IMR-90 (cell line): ENCODE data around the gene SPACA6. TPM values are rescaled to one million over a fixed set of nuclear protein-coding genes. Genes with fewer than 3 reads are reported as not detected.

Experiments used
- ATAC-seq: fragments of 200-7000 bp; cut with Tn5 transposase; 2 replicates; pipeline ENCODE4 v1.9.1; 2020; ENCODE audit warnings: low read depth, mild to moderate bottlenecking, moderate library complexity
- BruUV-seq: library from RNA; stranded (reverse); fragments of 400-500 nt; replicated peaks from 2 replicates; lab custom pipeline; 2021; lab: Mats Ljungman, UMichigan
- CTCF ChIA-PET: fragments of 300-600 bp; formaldehyde crosslinking; extraction: SDS; loops from one replicate; lab custom pipeline; 2021; ENCODE audit warnings: antibody characterized with exemption; lab: Yijun Ruan, JAX
- POLR2A ChIA-PET: fragments of 300-600 bp; sonication (Branson Sonifier 250); formaldehyde crosslinking; loops from one replicate; lab custom pipeline; 2022; ENCODE audit warnings: antibody characterized with exemption; ENCODE audit not compliant: unreplicated experiment; lab: Charles Lee
- DNase-seq: peaks from one replicate; pipeline ENCODE4 v3.0.0; 2013
- H2AFZ ChIP-seq: replicated peaks from 2 replicates; pipeline ENCODE3; 2013; ENCODE audit warnings: low read length, mild to moderate bottlenecking; ENCODE audit not compliant: poor library complexity
- H2AK5ac ChIP-seq: 2 replicates; pipeline ENCODE4 v1.6.1; 2013; ENCODE audit warnings: low read depth, low read length, inconsistent platforms
- H2AK9ac ChIP-seq: replicated peaks from 2 replicates; pipeline ENCODE3; 2013; ENCODE audit warnings: mild to moderate bottlenecking, low read depth, low read length, moderate library complexity; ENCODE audit not compliant: poor library complexity
- H2BK120ac ChIP-seq: 2 replicates; pipeline ENCODE4 v1.6.1; 2013; ENCODE audit warnings: low read depth, low read length, inconsistent platforms
- H2BK15ac ChIP-seq: 3 replicates; pipeline ENCODE4 v1.6.1; 2013; ENCODE audit warnings: low read depth, low read length, inconsistent platforms
- H2BK20ac ChIP-seq: 2 replicates; pipeline ENCODE4 v1.6.1; 2013; ENCODE audit warnings: low read depth, mild to moderate bottlenecking, inconsistent platforms, low read length, moderate library complexity
- H2BK5ac ChIP-seq: 2 replicates; pipeline ENCODE4 v1.6.1; 2013; ENCODE audit warnings: mild to moderate bottlenecking, low read depth, low read length, inconsistent platforms; ENCODE audit not compliant: poor library complexity, severe bottlenecking
- H3K14ac ChIP-seq: replicated peaks from 2 replicates; pipeline ENCODE4 v1.6.1; 2013; ENCODE audit warnings: low read depth, low read length, inconsistent platforms
- H3K18ac ChIP-seq: 2 replicates; pipeline ENCODE4 v1.6.1; 2013; ENCODE audit warnings: low read depth, low read length, control low read depth
- H3K23ac ChIP-seq: 2 replicates; pipeline ENCODE4 v1.6.1; 2013; ENCODE audit warnings: low read depth, low read length, inconsistent platforms
- H3K27ac ChIP-seq: 2 replicates; pipeline ENCODE4 v1.5.1; 2013; ENCODE audit warnings: mild to moderate bottlenecking, control low read depth, low read length; ENCODE audit not compliant: insufficient read depth
- H3K27me3 ChIP-seq: 2 replicates; pipeline ENCODE4 v1.6.1; 2013; ENCODE audit warnings: low read length; ENCODE audit not compliant: control insufficient read depth, insufficient read depth
- H3K36me3 ChIP-seq: 2 replicates; pipeline ENCODE4 v1.6.1; 2013; ENCODE audit warnings: low read length, mixed read lengths; ENCODE audit not compliant: control insufficient read depth, insufficient read depth
- H3K4ac ChIP-seq: 2 replicates; pipeline ENCODE4 v1.6.1; 2013; ENCODE audit warnings: low read depth, low read length, inconsistent platforms
- H3K4me1 ChIP-seq: 2 replicates; pipeline ENCODE4 v1.6.1; 2013; ENCODE audit warnings: low read length, mixed read lengths; ENCODE audit not compliant: control insufficient read depth, insufficient read depth
- H3K4me2 ChIP-seq: 2 replicates; pipeline ENCODE4 v1.6.1; 2013; ENCODE audit warnings: low read depth, mild to moderate bottlenecking, control low read depth, low read length, moderate library complexity
- H3K4me3 ChIP-seq: 2 replicates; pipeline ENCODE4 v1.5.1; 2013; ENCODE audit warnings: low read depth, mild to moderate bottlenecking, control low read depth, low read length, moderate library complexity; ENCODE audit not compliant: insufficient read depth
- H3K56ac ChIP-seq: 2 replicates; pipeline ENCODE4 v1.6.1; 2013; ENCODE audit warnings: low read length, inconsistent platforms; ENCODE audit not compliant: insufficient read depth; ENCODE audit errors: extremely low read depth
- H3K79me1 ChIP-seq, 2 experiments: 2 replicates each; pipeline ENCODE4 v1.6.1; 2013; ENCODE audit warnings: low read length in 2 of 2, inconsistent platforms in 1 of 2, low read depth in 1 of 2
- H3K9ac ChIP-seq: 2 replicates; pipeline ENCODE4 v1.6.1; 2013; ENCODE audit warnings: low read depth, low read length, control low read depth
- H3K9me1 ChIP-seq: 2 replicates; pipeline ENCODE4 v1.6.1; 2013; ENCODE audit warnings: low read length, inconsistent platforms; ENCODE audit not compliant: insufficient read depth
- H3K9me3 ChIP-seq: 2 replicates; pipeline ENCODE4 v1.6.1; 2013; ENCODE audit warnings: low read length; ENCODE audit not compliant: control insufficient read depth, insufficient read depth
- H4K20me1 ChIP-seq: 2 replicates; pipeline ENCODE4 v1.6.1; 2013; ENCODE audit warnings: low read length, inconsistent platforms; ENCODE audit not compliant: insufficient read depth
- H4K5ac ChIP-seq: 2 replicates; pipeline ENCODE4 v1.6.1; 2013; ENCODE audit warnings: mild to moderate bottlenecking, low read depth, low read length, control low read depth
- H4K8ac ChIP-seq, 2 experiments: 2 replicates each; pipeline ENCODE4 v1.6.1; 2013; ENCODE audit warnings: low read depth in 2 of 2, low read length in 2 of 2, control low read depth in 1 of 2, inconsistent platforms in 1 of 2
- H4K91ac ChIP-seq: 2 replicates; pipeline ENCODE4 v1.6.1; 2013; ENCODE audit warnings: low read depth, low read length, inconsistent platforms; ENCODE audit not compliant: insufficient read depth
- USF2 ChIP-seq: fragments of 150-350 bp; IDR thresholded peaks from 2 replicates; pipeline ENCODE4 v1.6.1; 2017; ENCODE audit warnings: mild to moderate bottlenecking, antibody characterized with exemption, low read length, low read depth
- WGBS, 2 experiments: methylation state at CpG; one replicate each; pipeline versions ENCODE4 v1.1.5 to v1.1.7; 2013; ENCODE audit warnings: missing lambda C conversion rate in 2 of 2; ENCODE audit not compliant: insufficient read length in 1 of 2; ENCODE audit errors: extremely low coverage in 2 of 2; 5-methylcytosine and 5-hydroxymethylcytosine counted together
- dilution Hi-C: fragments of 300-500 bp; cut with HindIII; formaldehyde crosslinking; loops from one replicate; pipeline ENCODE4 v1.14.3; 2018; ENCODE audit warnings: low sequenced_read_pairs; ENCODE audit not compliant: unreplicated experiment
- in situ Hi-C: fragments of 300-500 bp; cut with MboI; formaldehyde crosslinking; loops from 3 replicates; pipeline ENCODE4 v1.14.3; 2019; ENCODE audit warnings: low sequenced_read_pairs, inconsistent platforms, mixed read lengths
- intact Hi-C: fragments of 100-400 bp; cut with micrococcal nuclease; formaldehyde crosslinking; loops from 2 replicates; pipeline ENCODE4 v1.10.0; 2022
- polyA plus RNA-seq, 3 experiments: library from polyadenylated mRNA; depleted of rRNA; stranded (reverse); fragments of >200 nt; gene quantifications; 2 replicates each; pipeline ENCODE4 v1.2.3, GENCODE V29; 2012; ENCODE audit warnings: low replicate concordance in 1 of 3
- total RNA-seq: library from RNA; depleted of rRNA; stranded (reverse); fragments of >200 nt; gene quantifications from 2 replicates; pipeline ENCODE4 v1.2.3, GENCODE V29; 2012

SPACA6 gene
- total and polyA plus RNA-seq, 2 of the 4 experiments (the other 2 are of a cell fraction) = 1.3 to 13.6 TPM

DNA sequence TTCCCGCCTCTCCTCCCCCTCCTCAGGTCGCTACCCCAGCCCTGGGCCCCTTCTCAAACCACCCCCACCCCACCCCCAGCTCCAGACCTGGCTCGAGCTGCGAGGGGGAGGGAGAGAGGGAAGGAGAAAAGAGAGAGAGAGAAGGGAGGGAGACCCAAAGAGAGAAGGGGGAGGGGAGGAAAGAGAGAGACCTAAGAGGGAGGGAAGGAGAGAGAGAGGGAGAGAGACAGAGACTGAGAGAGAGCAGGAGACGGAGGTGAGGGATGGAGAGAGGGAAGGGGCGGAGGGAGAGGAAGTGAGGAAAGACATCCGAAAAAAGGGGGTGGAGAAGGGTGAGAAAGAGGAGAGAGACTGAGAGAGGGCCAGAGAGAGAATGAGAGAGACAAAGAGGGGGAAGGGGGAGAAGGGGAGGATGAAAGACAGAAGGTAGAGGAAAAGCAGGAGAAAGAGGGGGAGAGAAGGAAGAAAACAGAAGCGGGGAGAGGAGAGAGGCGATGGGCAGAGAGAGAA is 2.0 kb upstream of the SPACA6 start:
- intact Hi-C loops = no loop called here
- DNase-seq (peak; percentile 65), ATAC-seq (peak; percentile 2)
- H3K18ac ChIP-seq = peak overlapping the region; percentile 22
- peak overlapping the region; percentile 97 for H3K9ac ChIP-seq
- WGBS, 2 experiments = 6% methylated on average over 3 of the region's 9 CpGs; no CpG with 5 or more reads in 1 of the 2 experiments
- H2AK9ac ChIP-seq = peak overlapping the region; percentile 94
- H2BK15ac ChIP-seq = peak overlapping the region; percentile 20; the same call in 1 of the 3 replicates
- H3K27ac ChIP-seq = peak overlapping the region; percentile 99
- in situ Hi-C loops = no loop called here
- no TSS peak for BruUV-seq
- H3K4me2 ChIP-seq = peak overlapping the region; percentile 89
- H3K79me1 ChIP-seq = peaks cover 12 to 62% of the 10 kb centered on the region in 2 experiments
- peaks cover 33% of the 10 kb centered on the region for H3K36me3 ChIP-seq
- H2BK20ac ChIP-seq = no peak overlapping the region; the same call in 1 of the 2 replicates
- H3K4me1 ChIP-seq = peaks cover 16% of the 10 kb centered on the region
- CTCF ChIA-PET = no interaction called here
- H4K8ac ChIP-seq = peak overlapping the region; percentile 64 to 84; a peak in 3 of 4 replicates
- H3K4ac ChIP-seq = peak overlapping the region; percentile 92
- peaks cover 14% of the 10 kb centered on the region for H3K9me1 ChIP-seq
- TF ChIP-seq USF2 = no peak
- peak overlapping the region; percentile 96 for H2AK5ac ChIP-seq
- peak overlapping the region; percentile 49 for H2BK120ac ChIP-seq
- peak overlapping the region; percentile 81 for H2BK5ac ChIP-seq
- H3K27me3 ChIP-seq = no peaks in the 10 kb centered on the region
- H3K9me3 ChIP-seq = no peaks in the 10 kb centered on the region
- peaks cover 57% of the 10 kb centered on the region for H4K20me1 ChIP-seq
- H3K14ac ChIP-seq = peak overlapping the region; percentile 64
- peak overlapping the region; percentile 78 for H4K91ac ChIP-seq
- POLR2A ChIA-PET = interaction anchor here (0.5 kb wide), 1 partner anchor 97 kb away, joined by 4 read pairs; no protein-coding TSS in a partner anchor
- H3K4me3 ChIP-seq = peak overlapping the region; percentile 99
- dilution Hi-C loops = no loop called here
- peak overlapping the region; percentile 0; the same call in 1 of the 2 replicates for H4K5ac ChIP-seq
- peak overlapping the region; percentile 37 for H3K56ac ChIP-seq
- H2AFZ ChIP-seq = peak overlapping the region; percentile 33
- H3K23ac ChIP-seq = peak overlapping the region; percentile 68
